Measurements from ENCODE around the gene TBC1D7.

The TBC1D7 gene

DNA sequence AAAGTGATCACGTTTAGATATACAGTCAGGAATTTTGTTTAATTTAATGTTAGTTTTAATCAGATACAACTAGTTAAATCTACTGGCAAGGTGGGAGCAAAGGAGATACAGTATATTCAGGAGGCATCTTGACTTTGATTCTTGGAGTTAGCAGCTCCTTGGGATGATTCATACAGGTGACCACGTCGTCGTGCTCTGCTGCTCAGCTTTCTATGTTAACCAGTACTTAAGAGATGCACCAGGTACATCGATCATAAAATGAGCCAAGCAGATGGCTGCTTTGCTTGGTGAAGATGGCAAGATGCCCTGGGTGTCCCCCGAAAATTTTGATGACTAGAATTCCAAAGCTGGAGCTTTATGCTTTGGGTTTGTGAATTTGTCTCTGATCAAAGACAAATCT, 64.7 kb downstream of the TBC1D7 start:
- no peak for DNase-seq

- no peak for DNase-seq
Observed at GRCh38 chr6:13262302-13263230, 65.8 kb downstream of the TBC1D7 start.

- DNase-seq, result no peak
Observed at GRCh38 chr6:13261464-13261994, 66.8 kb downstream of the TBC1D7 start.

- no peak for DNase-seq
Observed at GRCh38 chr6:13260831-13261230, 67.5 kb downstream of the TBC1D7 start.

GRCh38 chr6:13260101-13260598, 68.2 kb downstream of the TBC1D7 start:
- DNase-seq, result no peak

- DNase-seq, result no peak
Observed at GRCh38 chr6:13259393-13259792, 68.9 kb downstream of the TBC1D7 start.

DNA sequence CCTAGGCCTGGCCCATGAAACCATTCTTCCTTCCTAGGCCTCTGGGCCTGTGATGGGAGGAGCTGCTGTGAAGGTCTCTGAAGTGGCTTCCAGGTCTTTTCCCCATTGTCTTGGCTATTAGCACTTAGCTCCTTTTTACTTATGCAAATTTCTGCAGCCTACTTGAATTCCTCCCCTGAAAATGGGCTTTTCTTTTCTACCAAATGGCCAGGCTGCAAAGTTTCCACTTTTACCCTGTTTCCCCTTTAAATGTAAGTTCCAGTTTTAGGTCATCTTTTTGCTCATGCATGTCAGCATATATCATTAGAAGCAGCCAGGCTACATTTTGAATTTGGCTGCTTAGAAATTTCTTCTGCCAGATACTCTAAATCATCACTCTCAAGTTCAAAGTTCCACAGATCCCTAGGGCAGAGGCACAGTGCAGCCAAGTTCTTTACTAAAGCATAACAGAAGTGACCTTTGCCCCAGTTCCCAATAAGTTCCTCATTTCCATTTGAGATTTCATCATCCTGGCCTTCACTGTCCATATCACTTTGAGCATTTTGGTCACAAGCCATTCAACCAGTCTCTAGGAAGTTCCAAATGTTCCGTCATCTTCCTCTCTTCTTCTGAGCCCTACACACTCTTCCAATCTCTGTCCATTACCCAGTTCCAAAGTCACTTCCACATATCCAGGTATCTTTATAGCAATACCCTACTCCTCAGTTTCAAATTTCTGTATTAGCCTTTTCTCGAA, 71.9 kb downstream of the TBC1D7 start:
- DNase-seq, result no peak

All from right forelimb (tissue), 1 donor.